Fibroblast of peridontal ligament (primary cell): Measurements from ENCODE around the gene RENBP.

Experiments used
- DNase-seq: peaks from one replicate; pipeline ENCODE4 v3.0.0-alpha.2; 2010; ENCODE audit errors: extremely low read depth

The RENBP gene

GRCh38 chrX:153954558-153955227 is 10.2 kb upstream of the RENBP start:
- no peak for DNase-seq

GRCh38 chrX:153953892-153954557 is 9.6 kb upstream of the RENBP start:
- no peak for DNase-seq

DNA sequence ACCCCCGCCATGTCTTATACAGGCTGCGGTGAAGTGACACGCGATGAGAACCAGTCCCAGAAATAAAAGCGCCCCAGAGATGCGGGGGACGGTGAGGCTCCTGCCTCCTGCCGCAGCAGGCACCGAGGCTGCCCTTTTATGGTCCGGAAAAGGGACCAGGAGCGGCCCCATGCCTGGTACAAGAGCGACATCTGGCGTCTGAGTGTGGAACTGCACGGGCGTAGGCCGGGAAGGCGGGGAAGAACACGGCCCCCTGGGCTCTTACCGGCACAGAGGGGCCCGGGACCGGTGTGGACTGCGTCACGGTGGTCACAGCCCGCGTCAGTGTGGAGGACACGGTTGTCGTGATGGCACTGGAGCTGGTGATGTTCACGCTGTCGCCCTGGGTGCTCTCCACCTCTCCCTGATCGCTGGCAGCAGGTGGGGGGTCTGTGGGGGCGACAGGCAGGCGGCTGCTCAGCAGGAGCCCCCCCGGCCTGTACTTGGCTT is 8.9 kb upstream of the RENBP start:
- peak; percentile 58 for DNase-seq

DNA sequence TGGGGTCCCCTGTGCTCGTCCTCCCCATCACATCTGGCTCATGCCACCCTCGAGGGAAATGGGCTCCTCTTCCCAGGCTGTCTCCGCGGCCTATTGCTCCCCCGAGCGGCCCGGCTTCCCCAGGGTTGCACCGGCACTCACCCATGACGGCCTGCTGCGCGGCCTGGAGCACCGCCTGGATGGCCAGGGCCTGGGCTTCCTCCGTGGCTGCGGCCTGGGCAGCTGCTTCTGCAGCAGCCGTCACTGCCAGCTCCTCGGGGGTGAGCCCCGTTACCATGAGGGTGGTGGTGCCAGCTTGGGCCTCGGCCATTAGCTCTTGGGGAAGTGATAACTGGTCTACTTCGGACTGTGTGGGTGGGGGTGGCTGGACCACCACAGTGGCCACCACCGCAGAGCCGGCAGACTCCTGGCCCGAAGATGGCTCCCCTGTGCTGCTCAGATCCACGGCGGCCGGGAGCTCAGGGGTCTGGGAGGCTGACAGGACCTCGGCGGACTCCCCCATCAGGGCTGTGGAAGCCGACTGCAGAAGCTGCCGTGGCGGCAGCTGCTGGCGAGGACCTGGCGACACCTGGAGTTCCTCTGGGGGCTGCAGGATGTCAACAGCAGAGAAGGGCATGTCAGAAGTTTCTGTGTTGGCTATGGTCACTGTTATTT is 8.1 kb upstream of the RENBP start:
- no peak for DNase-seq

- no peak for DNase-seq
Measured at GRCh38 chrX:153951683-153952372, 7.4 kb upstream of the RENBP start.

- DNase-seq, result no peak
Measured at GRCh38 chrX:153950127-153950526, 5.7 kb upstream of the RENBP start.

GRCh38 chrX:153948847-153949805 is 4.7 kb upstream of the RENBP start:
- no peak for DNase-seq

- no peak for DNase-seq
Measured at GRCh38 chrX:153948002-153948466, 3.6 kb upstream of the RENBP start.

DNA sequence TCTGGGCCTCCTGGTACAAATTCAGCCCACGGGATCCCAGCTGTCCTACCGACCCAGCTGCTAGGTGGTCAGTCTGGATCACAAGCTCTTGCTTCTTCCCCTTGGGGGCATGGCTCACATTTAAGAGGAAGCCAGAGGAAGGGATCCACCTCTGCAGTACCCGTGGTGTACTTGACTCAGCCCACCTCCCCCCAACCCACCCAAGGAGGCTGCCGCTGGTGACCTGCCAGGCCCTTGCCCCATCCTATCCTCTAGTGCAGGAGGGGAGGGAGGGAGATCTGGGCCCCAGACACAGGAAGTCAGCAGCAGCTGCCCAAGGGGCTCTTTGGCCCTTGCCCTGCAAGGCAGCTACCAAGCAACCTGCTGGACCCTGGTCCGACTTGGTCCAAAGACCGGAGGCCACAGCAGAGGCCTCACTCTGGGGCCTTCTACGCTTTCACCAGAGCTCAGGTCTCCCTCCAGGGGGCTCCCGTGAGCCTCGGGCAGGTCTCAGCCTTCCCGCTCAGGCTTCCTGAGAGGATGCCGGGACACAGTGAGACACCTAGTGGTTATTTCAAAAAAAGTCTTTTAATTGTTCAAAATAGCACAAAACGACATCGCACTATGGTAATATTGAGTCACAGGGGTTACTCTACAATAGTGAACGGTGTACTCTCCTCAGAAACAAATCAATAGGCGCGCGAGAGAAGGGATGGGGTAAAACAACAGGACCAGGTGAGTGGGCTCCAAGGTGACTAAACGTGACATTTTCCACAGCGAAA is 2.7 kb upstream of the RENBP start:
- peak; percentile 76 for DNase-seq

DNA sequence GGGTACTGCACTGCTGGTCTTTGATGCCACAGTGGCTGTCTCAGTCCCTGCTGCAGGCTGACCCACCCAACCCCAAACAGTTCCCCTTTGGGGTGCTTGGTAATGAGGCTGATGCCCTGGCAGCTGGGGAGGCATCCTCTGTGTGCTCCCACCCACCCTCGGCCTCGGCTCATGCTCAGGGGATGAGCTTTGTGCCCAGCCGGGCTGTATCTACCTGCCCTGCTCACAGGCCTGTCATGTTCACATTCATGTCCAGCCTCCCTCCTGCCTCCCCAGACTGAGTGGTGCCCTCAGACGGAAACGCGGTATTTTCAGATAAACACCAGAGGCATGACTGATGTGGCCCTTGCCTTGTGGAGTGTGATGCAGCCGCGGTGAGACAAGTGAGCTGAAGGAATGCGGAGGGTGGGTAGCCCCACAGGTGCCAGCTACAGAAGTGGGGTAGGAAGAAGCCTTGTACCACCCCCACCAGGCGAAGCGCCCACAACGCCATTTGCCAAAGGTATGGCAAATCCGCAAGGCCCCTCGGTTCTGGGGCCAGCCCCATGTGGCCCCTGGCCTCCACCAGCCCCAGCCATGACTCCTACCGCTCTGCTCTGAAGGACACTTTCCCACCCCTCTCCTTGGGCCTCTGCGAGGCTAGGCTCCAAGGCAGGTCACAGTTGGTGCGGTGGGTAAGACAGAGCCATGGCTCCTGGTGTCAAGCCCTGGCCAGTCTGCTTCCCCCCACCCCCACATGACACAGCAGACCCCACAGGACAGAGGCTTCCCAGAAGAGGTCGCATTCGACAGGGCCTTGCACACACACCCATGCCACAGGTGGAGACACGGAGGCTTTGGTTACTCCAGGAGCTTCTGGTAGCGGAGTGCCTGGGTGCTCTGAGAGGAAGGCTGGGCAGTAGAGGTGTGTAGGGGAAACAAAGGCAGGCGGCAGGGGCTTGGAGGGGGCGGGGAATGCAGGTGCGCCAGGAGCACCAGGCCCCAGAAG is 1.8 kb upstream of the RENBP start:
- no peak for DNase-seq

GRCh38 chrX:153944800-153945150 is 332 bp upstream of the RENBP start:
- DNase-seq, result no peak

DNA sequence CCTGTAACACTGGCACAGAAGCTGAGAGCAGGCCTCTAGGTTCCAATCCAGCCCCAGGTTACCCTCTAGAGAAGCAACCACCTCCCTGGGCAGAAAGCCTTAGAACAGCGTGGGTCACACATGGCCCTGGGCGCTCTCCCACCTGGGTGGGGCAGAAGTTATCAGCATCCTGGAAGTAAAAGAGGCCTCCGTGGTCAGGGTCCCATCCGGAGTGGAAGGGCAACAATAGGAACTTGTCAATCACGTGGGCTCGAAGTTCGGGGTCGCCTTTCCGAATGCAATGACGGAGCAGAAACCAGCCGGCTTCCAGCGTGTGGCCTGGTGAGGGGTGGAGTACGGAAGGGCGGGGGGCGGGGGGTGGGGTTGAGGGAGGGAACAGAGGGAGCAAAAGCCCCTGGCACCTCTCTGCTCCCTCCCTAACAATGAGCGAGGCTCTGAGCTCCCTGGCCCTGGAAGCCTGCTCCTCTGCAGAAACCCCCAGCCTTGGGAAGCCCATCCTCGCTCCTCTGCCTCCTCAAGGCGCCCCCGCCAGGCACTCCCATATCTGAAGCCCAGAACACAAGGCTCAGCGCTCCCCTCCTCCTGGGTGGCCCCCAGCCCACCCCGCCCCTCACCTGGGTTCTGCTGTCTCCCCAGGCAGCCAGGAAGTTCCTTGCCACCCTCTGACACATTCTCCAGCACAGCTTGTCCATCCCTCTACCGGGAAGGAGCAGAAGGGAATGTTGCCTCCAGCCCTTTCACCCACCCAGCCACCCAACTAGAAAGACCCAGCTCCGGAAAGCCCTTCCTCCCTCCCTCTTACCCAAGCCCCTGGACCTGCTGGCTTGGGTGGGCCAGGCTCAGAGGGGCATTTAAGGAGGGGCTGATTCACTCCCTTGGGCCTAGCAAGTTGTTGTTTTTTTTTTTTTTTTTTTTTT is 2.8 kb downstream of the RENBP start:
- DNase-seq, result no peak

DNA sequence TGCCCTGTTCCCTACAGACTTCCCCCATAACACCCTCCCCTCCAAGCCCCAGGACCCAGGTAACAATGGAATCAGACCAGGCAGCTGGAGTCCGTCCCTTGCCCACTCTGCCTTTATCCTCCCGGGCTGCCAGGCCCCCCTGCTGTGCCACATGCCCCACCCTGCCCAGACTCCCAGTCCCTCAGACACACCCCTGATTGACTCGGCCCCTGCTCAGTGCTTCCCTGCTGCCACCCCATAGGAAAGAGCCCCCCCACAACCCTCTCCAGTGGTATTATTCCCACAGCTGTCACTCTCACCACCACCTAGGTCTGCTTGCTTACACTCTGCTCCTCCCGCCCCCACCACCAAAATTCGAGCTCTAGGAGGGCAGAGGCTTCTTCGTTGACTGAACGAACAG is 4.9 kb downstream of the RENBP start:
- no peak for DNase-seq

- DNase-seq, result no peak
Measured at GRCh38 chrX:153938226-153938786, 6.1 kb downstream of the RENBP start.

DNA sequence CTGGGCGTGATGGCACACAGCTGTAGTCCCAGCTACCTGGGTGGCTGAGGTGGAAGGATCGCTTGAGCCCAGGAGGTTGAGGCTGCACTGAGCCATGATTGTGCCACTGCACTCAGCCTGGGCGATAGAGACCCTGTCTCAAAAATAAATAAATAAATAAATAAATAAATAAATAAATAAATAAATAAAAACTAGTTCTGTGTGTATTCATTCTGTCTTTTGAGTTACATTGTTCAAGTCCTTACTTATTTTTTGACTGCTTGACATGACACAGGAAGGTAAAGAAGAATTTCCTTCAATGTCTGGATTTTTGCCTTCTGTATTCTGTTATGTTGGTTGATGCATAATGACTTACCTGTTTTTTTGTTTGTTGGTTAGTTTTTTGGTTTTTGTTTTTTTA is 7.4 kb downstream of the RENBP start:
- no peak for DNase-seq

DNA sequence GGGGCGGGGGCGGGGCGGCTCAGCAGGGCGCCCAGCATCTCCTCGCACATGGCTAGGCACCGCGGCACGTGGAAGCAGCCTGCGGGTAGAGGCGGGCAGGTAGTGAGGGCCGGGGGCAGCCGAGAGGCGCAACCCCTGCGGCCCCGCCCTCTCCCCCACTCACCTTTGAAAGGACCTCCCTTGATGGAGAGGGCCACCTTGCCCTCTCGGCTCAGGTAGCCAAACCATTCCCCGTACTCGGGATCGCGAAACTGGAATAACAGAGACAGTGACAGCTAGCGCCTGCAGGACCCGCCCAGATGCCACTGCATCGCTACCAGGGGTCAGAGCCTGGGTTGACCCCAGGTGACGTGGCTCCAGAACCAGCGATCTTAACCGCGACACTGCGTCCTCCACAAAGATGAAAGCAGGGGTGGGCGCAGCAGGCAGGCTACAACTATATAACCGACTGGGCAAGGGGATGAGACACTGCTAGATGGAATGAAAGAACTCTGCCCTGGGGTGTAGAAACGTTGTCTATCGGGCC is 9.1 kb downstream of the RENBP start:
- DNase-seq, result no peak

GRCh38 chrX:153934762-153935325 is 9.6 kb downstream of the RENBP start, which contains the start of gene NAA10:
NAA10 (minus strand) TSS chrX:153935037; CDS start chrX:153934904, 133 bp downstream.
- DNase-seq, result peak; percentile 40
